ENCODE results near the gene CCDC148.

CCDC148 gene

GRCh38 chr2:158205215-158205614 is 251.3 kb downstream of the CCDC148 start:
- Histone ChIP-seq H3K4me3 (replicated peaks; ENCODE audit: insufficient read depth, low read length) (no peak overlapping the region), H3K27ac (replicated peaks) (no peak overlapping the region), H3K27me3 (ENCODE audit: insufficient read depth, poor library complexity, severe bottlenecking) (no peaks in the 10 kb centered on the region)
- DNase-seq (ENCODE audit: low read depth in 1 of 2, low spot score in 1 of 2), result no peak
- TF ChIP-seq, protein P1, sequence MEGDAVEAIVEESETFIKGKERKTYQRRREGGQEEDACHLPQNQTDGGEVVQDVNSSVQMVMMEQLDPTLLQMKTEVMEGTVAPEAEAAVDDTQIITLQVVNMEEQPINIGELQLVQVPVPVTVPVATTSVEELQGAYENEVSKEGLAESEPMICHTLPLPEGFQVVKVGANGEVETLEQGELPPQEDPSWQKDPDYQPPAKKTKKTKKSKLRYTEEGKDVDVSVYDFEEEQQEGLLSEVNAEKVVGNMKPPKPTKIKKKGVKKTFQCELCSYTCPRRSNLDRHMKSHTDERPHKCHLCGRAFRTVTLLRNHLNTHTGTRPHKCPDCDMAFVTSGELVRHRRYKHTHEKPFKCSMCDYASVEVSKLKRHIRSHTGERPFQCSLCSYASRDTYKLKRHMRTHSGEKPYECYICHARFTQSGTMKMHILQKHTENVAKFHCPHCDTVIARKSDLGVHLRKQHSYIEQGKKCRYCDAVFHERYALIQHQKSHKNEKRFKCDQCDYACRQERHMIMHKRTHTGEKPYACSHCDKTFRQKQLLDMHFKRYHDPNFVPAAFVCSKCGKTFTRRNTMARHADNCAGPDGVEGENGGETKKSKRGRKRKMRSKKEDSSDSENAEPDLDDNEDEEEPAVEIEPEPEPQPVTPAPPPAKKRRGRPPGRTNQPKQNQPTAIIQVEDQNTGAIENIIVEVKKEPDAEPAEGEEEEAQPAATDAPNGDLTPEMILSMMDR (IDR thresholded peaks at IDR 0.05; ENCODE audit: insufficient read depth, low read length), result no peak
- TF ChIP-seq GABPA (IDR thresholded peaks at IDR 0.05; ENCODE audit: low read depth) (no peak), SPI1 (IDR thresholded peaks at IDR 0.05; ENCODE audit: borderline replicate concordance, low read depth) (no peak), POLR2AphosphoS5 (IDR thresholded peaks at IDR 0.05; ENCODE audit: low read depth) (no peak)
- TF ChIP-seq, protein P2, sequence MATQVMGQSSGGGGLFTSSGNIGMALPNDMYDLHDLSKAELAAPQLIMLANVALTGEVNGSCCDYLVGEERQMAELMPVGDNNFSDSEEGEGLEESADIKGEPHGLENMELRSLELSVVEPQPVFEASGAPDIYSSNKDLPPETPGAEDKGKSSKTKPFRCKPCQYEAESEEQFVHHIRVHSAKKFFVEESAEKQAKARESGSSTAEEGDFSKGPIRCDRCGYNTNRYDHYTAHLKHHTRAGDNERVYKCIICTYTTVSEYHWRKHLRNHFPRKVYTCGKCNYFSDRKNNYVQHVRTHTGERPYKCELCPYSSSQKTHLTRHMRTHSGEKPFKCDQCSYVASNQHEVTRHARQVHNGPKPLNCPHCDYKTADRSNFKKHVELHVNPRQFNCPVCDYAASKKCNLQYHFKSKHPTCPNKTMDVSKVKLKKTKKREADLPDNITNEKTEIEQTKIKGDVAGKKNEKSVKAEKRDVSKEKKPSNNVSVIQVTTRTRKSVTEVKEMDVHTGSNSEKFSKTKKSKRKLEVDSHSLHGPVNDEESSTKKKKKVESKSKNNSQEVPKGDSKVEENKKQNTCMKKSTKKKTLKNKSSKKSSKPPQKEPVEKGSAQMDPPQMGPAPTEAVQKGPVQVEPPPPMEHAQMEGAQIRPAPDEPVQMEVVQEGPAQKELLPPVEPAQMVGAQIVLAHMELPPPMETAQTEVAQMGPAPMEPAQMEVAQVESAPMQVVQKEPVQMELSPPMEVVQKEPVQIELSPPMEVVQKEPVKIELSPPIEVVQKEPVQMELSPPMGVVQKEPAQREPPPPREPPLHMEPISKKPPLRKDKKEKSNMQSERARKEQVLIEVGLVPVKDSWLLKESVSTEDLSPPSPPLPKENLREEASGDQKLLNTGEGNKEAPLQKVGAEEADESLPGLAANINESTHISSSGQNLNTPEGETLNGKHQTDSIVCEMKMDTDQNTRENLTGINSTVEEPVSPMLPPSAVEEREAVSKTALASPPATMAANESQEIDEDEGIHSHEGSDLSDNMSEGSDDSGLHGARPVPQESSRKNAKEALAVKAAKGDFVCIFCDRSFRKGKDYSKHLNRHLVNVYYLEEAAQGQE (IDR thresholded peaks at IDR 0.05; ENCODE audit: insufficient replicate concordance, low read depth), result no peak

GRCh38 chr2:158204741-158205165 is 251.8 kb downstream of the CCDC148 start:
- no peak for DNase-seq (ENCODE audit: low read depth in 1 of 2, low spot score in 1 of 2)
- TF ChIP-seq POLR2AphosphoS5 (IDR thresholded peaks at IDR 0.05; ENCODE audit: low read depth) (no peak), SPI1 (IDR thresholded peaks at IDR 0.05; ENCODE audit: borderline replicate concordance, low read depth) (no peak), GABPA (IDR thresholded peaks at IDR 0.05; ENCODE audit: low read depth) (no peak)
- TF ChIP-seq, protein P1 (IDR thresholded peaks at IDR 0.05; ENCODE audit: insufficient read depth, low read length), result no peak
- TF ChIP-seq, protein P2 (IDR thresholded peaks at IDR 0.05; ENCODE audit: insufficient replicate concordance, low read depth), result no peak
- Histone ChIP-seq H3K27ac (replicated peaks) (no peak overlapping the region), H3K4me3 (replicated peaks; ENCODE audit: insufficient read depth, low read length) (no peak overlapping the region), H3K27me3 (ENCODE audit: insufficient read depth, poor library complexity, severe bottlenecking) (no peaks in the 10 kb centered on the region)

DNA sequence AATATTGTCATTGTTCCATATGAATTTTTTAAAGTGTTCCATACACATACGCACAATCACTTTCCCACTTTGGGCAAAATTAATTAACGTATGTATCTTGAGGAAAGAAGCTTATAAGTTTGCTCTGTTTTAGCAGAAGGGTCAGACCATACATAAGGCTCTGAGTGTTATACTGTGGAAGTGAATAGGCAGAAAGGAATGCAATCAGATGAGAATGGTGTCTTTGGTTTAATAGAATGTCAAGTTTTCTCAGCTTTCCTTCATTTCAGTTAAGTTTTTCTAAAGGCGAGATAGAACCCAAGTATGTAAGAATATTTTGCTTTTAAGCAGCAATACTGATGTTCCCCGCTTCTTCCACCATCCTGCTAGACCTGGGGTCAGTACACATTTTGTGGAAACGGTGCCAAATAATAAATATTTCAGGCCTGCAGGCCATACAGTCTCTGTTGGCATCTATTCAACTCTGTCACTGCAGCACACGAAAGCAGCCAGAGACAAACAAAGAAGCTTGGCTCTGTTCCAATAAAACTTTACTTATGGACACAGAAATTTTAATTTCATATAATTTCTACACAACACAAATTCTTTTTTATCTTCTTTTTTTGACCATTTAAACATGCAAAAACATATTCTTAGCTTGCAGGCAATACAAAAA is 254.3 kb downstream of the CCDC148 start:
- H3K27me3 ChIP-seq (ENCODE audit: insufficient read depth, poor library complexity, severe bottlenecking), result no peaks in the 10 kb centered on the region
- no peak overlapping the region for H3K27ac ChIP-seq (replicated peaks)
- DNase-seq (ENCODE audit: low read depth in 1 of 2, low spot score in 1 of 2), result no peak
- TF ChIP-seq, protein P1 (IDR thresholded peaks at IDR 0.05; ENCODE audit: insufficient read depth, low read length), result no peak
- no peak for TF ChIP-seq GABPA (IDR thresholded peaks at IDR 0.05; ENCODE audit: low read depth)
- H3K4me3 ChIP-seq (replicated peaks; ENCODE audit: insufficient read depth, low read length), result no peak overlapping the region

All from HL-60 (cell line).